Activated CD4-positive, alpha-beta T cell treated with anti-CD3 and anti-CD28 coated beads, Interleukin-2, Interleukin-4, amounts not matched to agents 100 ng/mL and 50 ng/mL, durations not matched to agents 16 hours and 8 hours (primary cell): Measurements from ENCODE around the gene CCDC141.

Experiments
- DNase-seq: peaks from one replicate; pipeline ENCODE4 v3.0.0-alpha.2; 2020; ENCODE audit warnings: low spot score

The CCDC141 gene

DNA sequence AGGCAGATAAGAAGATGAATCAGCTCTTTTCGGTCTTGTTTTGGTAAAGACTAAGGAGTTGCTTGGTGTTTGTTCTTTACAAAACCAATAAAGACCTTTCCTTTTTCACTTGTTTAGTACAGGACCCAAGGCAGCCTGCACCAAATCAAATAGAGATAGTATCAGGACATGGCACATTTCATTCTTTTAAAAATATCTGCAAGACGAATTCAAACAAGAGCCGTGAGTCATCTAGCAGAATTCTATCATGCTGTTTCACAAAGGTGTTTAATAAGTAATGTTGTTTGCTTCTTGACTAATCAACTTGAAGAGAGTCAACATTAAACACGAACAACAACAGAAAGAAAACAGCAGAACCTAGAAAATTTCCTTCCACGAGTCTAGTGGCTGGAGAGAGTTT is 139.9 kb downstream of the CCDC141 start:
- DNase-seq, result no peak

DNA sequence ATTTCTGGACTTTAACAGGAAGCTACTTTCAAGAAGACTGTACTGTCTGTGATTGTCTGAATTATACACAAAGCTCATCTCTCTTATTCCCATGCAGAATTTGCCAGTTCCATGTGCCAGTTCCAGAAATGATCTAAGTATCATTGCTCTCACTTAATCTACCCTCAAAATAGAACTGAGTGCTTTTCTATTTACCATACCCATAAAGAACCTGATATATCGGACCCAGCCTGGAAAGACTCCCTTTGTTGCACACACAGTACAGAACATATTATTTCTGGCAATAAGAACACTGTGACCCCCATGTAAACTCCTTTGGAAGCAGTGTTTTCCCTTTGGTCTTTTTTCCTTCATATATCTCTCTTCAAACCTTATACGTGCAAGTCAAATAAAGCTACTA is 140.4 kb downstream of the CCDC141 start:
- DNase-seq, result no peak

DNA sequence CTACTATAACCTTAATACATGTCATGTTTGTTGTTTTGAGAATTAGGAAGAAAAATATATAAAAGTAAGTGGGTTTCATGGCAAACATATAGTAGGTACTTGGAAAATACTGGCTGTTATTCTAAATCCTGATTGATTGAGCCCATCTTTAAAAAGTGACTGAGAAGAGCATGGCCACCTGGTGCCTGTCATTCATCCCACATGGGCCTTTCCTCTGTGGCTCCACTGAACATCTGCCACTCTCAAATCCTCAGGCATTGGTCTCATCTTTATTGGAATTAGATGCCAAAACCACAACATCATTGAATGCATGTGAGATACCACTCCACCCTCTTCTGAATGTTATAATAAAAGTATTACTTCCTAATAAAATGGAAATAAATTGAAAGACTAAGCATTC is 141.1 kb downstream of the CCDC141 start:
- no peak for DNase-seq

DNA sequence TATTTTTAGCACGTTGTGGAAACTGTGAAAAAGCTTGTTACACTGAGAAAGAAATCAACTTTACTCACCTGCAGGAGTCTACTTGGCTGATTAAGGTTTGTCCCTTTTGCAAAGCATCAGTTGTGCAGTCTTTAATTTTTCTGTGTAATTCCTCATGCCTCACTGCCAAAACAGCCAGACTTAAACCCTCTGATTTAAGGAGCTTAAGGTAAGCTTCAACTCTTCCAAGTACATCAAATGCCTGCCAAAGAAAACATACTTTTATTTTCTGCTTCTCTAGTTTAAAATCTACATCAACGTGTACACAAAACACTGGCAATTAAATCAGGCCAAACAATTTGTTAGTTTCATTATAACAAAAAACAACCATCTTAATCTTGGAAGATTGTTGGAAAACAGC is 144.7 kb downstream of the CCDC141 start:
- no peak for DNase-seq

- no peak for DNase-seq
Measured at GRCh38 chr2:178899656-178900055, 150.3 kb downstream of the CCDC141 start.

DNA sequence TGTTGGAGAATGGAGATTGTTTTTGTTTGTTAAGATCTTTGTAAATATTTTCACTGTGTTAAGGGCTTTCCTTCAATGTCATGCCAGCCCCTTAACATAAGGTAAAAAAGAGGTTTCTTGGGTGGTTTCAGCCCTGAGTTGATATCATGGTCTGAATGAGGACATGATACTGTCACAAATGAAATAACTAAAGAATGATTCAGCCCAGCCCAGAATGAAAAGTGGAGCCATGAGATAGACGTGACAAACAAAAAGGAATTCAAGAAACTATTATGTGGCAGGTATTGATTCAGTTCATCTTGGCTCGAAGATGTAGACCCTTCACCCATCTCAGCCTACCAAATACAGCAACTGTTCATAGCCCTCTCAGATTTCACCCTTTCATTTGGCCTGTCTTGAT is 154.1 kb downstream of the CCDC141 start:
- DNase-seq, result no peak

- no peak for DNase-seq
Measured at GRCh38 chr2:178895171-178895570, 154.8 kb downstream of the CCDC141 start.

- DNase-seq, result no peak
Measured at GRCh38 chr2:178892751-178893625, 156.9 kb downstream of the CCDC141 start.

GRCh38 chr2:178891959-178892485 is 157.9 kb downstream of the CCDC141 start:
- DNase-seq, result no peak

DNA sequence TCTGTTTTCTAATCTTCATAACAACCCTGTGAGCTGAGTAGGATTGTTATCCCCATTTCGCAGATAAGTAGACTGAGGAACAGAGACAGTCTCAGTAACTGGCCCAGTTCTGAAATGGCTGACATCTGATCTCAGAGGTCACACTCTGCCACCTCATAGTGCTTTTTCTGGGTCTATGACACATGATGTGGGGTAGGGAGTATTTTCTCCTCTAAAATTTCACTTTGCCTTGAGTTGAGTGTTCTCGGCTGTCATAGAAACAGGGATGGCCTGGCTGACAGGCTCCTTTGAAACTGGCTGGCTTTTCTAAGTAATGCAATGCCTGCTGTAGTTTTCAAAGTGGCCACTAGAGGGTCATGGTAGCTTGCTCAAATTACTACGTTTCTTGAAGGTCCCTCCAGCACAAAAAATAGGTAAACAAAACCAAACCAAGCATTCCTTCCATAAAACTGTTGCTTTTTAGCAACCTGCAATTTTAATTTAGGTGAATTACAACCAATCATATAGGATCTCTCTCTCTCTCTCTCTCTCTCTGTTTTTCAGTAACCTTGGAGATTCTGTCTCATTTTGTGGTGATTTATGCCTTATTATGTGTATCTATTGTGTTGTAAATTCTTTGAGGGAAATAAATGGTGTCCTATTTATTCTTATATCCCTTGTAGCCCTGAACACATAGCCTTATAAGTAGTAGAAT is 158.5 kb downstream of the CCDC141 start:
- peak; percentile 66 for DNase-seq

DNA sequence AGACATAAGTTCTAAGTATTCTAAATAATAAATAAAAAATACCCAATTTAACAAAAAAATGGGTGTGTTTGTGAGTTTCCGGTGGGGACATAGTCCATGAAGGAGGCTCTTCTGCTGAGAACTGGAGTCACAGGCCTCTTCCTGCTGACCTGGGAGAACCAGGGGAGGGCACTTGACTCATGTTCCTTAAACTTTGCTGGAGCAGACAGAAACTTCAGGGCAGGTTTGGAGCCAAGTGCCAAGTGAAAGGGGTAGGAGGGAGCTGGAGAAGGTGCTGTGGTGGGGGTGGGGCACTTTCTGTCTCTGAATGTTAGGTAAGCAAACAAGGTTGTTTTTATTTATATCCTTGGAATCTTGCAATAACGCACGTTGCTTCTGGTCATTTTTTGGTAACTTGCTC is 163.9 kb downstream of the CCDC141 start:
- DNase-seq, result no peak

- no peak for DNase-seq
Measured at GRCh38 chr2:178884440-178884839, 165.5 kb downstream of the CCDC141 start.

DNA sequence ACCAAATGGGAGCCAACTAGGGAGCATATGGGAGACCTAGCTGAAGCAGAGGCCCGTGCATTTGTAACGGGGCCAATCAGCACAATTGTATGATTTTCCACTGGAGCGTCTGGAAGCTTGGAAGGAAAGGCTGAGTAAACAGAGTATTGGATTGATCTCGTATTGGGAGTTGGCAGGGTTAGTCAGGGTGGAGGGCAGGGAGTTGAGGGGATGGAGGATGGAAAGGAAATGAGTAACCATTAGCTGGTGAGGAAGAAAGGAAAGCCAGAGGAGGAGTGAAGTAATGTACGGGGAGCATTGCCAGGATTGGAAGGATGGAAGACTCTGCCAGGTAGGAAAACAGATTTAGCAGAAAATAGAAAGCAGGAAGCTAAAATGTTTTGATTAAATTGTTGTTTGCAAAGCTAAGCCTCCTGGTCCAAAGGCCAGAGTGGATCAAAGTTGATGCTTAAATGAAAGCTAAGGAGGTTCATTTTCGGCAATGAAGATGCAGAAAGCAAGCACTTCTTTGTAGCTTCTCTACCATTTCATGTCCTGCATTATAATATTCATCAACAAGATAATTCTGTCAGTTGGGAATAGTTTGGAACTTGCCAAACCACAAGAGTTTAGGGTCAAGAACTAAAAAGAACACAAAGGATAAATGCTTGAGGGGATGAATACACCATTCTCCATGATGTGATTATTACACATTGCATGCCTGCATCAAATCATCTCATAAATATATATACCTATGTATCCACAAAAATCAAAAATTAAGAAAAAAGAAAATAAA is 167.1 kb downstream of the CCDC141 start:
- DNase-seq, result no peak

DNA sequence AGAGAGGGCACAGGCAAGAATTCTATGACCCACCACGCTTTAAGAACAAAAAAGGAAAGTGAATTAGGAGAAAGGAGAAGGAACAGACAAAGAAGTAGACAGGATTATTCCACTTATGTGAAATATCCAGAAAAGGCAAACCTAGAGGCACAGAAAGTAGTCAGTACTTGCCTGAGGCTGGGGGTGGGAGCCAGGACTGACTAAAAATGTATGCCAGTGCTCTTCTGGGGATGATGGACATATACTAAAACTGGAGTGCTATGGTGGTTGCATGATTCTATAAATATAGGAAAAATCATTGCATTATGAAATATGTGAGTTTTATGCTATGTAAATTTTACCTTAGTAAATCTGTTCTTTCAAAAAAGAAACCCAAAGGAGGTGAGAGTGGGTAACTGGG is 168.9 kb downstream of the CCDC141 start:
- DNase-seq, result no peak

GRCh38 chr2:178880257-178880656 is 169.7 kb downstream of the CCDC141 start:
- DNase-seq, result no peak

GRCh38 chr2:178877874-178878273 is 172.1 kb downstream of the CCDC141 start:
- no peak for DNase-seq

GRCh38 chr2:178874529-178875240 is 175.3 kb downstream of the CCDC141 start:
- no peak for DNase-seq

- DNase-seq, result no peak
Measured at GRCh38 chr2:178873912-178874311, 176.0 kb downstream of the CCDC141 start.

DNA sequence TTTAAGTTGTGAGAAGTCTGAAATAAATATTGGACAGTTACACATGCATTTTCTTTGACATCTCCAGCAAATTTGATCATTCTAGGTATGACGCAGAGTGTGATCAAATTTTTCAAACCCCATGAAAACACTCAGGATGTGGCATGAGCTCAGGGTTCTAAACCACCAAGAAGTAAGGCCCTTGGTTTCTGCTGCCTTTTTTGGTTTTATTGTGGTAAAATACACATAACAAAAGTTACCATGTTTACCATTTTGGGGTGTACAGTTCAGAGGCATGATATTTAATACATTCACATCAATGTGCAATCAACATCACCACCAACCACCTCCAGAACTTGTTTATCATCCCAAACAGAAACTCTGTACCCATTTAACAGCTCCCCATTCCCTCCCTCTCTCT is 178.4 kb downstream of the CCDC141 start:
- peak; percentile 62 for DNase-seq

GRCh38 chr2:178870703-178871102 is 179.2 kb downstream of the CCDC141 start:
- peak; percentile 8 for DNase-seq

GRCh38 chr2:178865999-178866398 is 183.9 kb downstream of the CCDC141 start:
- DNase-seq, result no peak
